Nephron (organoid): ENCODE results near the gene S1PR3.

Experiments
- H3K27ac Mint-ChIP-seq, 3 experiments: 2 replicates each; pipeline ENCODE4 v1.8.0; 2020; ENCODE audit warnings: mixed read lengths in 3 of 3, mild to moderate bottlenecking in 2 of 3, moderate library complexity in 1 of 3
- H3K27me3 Mint-ChIP-seq: 2 replicates; pipeline ENCODE4 v1.8.0; 2021; ENCODE audit warnings: low read depth, mild to moderate bottlenecking, moderate library complexity, mixed read lengths
- H3K36me3 Mint-ChIP-seq: 2 replicates; pipeline ENCODE4 v1.8.0; 2020; ENCODE audit warnings: low read depth, mixed read lengths
- H3K4me1 Mint-ChIP-seq: 2 replicates; pipeline ENCODE4 v1.8.0; 2020; ENCODE audit warnings: mixed read lengths
- H3K4me3 Mint-ChIP-seq, 3 experiments: 2 replicates each; pipeline ENCODE4 v1.8.0; 2020; ENCODE audit warnings: mild to moderate bottlenecking in 3 of 3, mixed read lengths in 3 of 3, moderate library complexity in 2 of 3
- H3K9me3 Mint-ChIP-seq: 2 replicates; pipeline ENCODE4 v1.8.0; 2020; ENCODE audit warnings: mixed read lengths
- CTCF ChIP-seq, 3 experiments: fragments of 200-600 bp; sonication (generic); IDR thresholded peaks; one replicate each; pipeline ENCODE4 v1.5.0; 2021; ENCODE audit warnings: antibody characterized with exemption in 3 of 3; ENCODE audit not compliant: unreplicated experiment in 3 of 3

The S1PR3 gene

DNA sequence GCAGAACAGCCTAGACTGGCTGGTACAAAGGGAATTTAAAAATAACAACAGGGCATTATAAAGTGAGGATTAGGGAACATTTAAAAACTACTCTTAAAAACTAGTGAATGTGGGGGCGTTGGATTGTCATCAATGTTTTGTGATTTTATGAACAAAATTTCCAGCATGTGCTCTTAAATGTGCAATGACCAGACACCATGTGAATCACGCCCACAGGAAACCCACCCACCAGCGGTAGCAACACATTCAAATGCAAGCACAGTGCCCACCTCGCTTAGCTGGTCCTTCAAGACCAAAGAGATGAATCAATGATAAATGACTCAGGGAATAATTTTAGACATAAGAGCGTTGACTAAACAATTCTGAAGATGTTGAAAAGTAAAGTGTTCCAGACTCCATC lies 40.9 kb downstream of the S1PR3 start:
- H3K4me1 Mint-ChIP-seq, result peaks cover 3% of the 10 kb centered on the region
- no peak for TF ChIP-seq CTCF (IDR thresholded peaks at IDR 0.05; ENCODE audit: unreplicated experiment in 3 of 3)
- H3K27ac Mint-ChIP-seq, result no peak overlapping the region
- peaks cover 5% of the 10 kb centered on the region for H3K27me3 Mint-ChIP-seq
- H3K9me3 Mint-ChIP-seq, result peaks cover 25% of the 10 kb centered on the region
- H3K36me3 Mint-ChIP-seq, result peaks cover 3% of the 10 kb centered on the region
- no peak overlapping the region for H3K4me3 Mint-ChIP-seq

- H3K27ac Mint-ChIP-seq, result no peak overlapping the region
- no peak for TF ChIP-seq CTCF (IDR thresholded peaks at IDR 0.05; ENCODE audit: unreplicated experiment in 3 of 3)
- H3K27me3 Mint-ChIP-seq, result peaks cover 5% of the 10 kb centered on the region
- no peak overlapping the region for H3K4me3 Mint-ChIP-seq
- peaks cover 7% of the 10 kb centered on the region for H3K4me1 Mint-ChIP-seq
- H3K36me3 Mint-ChIP-seq, result peaks cover 3% of the 10 kb centered on the region
- H3K9me3 Mint-ChIP-seq, result peaks cover 25% of the 10 kb centered on the region
Measured at GRCh38 chr9:89032661-89033060, 41.4 kb downstream of the S1PR3 start.

GRCh38 chr9:89036383-89036782 lies 45.1 kb downstream of the S1PR3 start:
- H3K36me3 Mint-ChIP-seq, result no peaks in the 10 kb centered on the region
- peaks cover 5% of the 10 kb centered on the region for H3K27me3 Mint-ChIP-seq
- peaks cover 17% of the 10 kb centered on the region for H3K4me1 Mint-ChIP-seq
- H3K4me3 Mint-ChIP-seq, result no peak overlapping the region
- no peak for TF ChIP-seq CTCF (IDR thresholded peaks at IDR 0.05; ENCODE audit: unreplicated experiment in 3 of 3)
- peak overlapping the region in 1 of 3 experiments; percentile 72 for H3K27ac Mint-ChIP-seq
- peaks cover 7% of the 10 kb centered on the region for H3K9me3 Mint-ChIP-seq

- TF ChIP-seq CTCF (IDR thresholded peaks at IDR 0.05; ENCODE audit: unreplicated experiment in 3 of 3), result no peak
- peak overlapping the region in 2 of 3 experiments; percentile 45 to 72 for H3K27ac Mint-ChIP-seq
- no peaks in the 10 kb centered on the region for H3K36me3 Mint-ChIP-seq
- H3K4me3 Mint-ChIP-seq, result no peak overlapping the region
- peaks cover 17% of the 10 kb centered on the region for H3K4me1 Mint-ChIP-seq
- H3K9me3 Mint-ChIP-seq, result peaks cover 4% of the 10 kb centered on the region
- peaks cover 5% of the 10 kb centered on the region for H3K27me3 Mint-ChIP-seq
Measured at GRCh38 chr9:89036891-89037290, 45.6 kb downstream of the S1PR3 start.

- peaks cover 17% of the 10 kb centered on the region for H3K4me1 Mint-ChIP-seq
- H3K27me3 Mint-ChIP-seq, result peaks cover 5% of the 10 kb centered on the region
- H3K36me3 Mint-ChIP-seq, result no peaks in the 10 kb centered on the region
- no peak for TF ChIP-seq CTCF (IDR thresholded peaks at IDR 0.05; ENCODE audit: unreplicated experiment in 3 of 3)
- H3K9me3 Mint-ChIP-seq, result peaks cover 4% of the 10 kb centered on the region
- peak overlapping the region; percentile 45 to 72 (median 47) for H3K27ac Mint-ChIP-seq
- H3K4me3 Mint-ChIP-seq, result no peak overlapping the region
Measured at GRCh38 chr9:89037346-89037745, 46.1 kb downstream of the S1PR3 start.

DNA sequence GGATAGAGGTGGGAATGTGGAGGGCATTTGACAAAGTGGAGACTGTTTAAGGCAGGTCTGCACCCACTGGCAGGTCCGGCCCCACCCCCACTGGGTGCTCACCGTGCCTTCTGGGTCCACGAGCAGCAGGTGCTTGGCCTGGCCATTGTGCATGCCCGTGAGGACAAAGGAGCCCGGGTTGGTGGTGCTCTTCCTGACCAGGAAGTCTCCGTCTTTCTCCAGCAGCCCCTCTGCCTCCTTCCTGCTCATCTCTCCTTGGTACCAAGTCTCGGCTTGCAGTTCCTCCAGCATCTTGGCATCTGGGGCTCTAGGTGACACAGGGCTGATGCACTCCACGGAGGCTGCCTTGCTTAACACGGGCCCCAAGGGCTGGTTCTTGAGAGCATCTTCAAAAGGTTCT lies 46.6 kb downstream of the S1PR3 start:
- Mint-ChIP-seq H3K4me3 (no peak overlapping the region), H3K27me3 (peaks cover 5% of the 10 kb centered on the region), H3K36me3 (no peaks in the 10 kb centered on the region), H3K27ac (no peak overlapping the region), H3K9me3 (peaks cover 1% of the 10 kb centered on the region), H3K4me1 (peaks cover 17% of the 10 kb centered on the region)
- no peak for TF ChIP-seq CTCF (IDR thresholded peaks at IDR 0.05; ENCODE audit: unreplicated experiment in 3 of 3)
